AG09319 (cell line): ENCODE results near the gene CHD1L.
"Not testable (repeated sequence)": the region's sequence is repeated elsewhere in the genome, so short reads cannot be mapped to it uniquely, and the experiment has no call there.

Experiments used
- DNase-seq: peaks from one replicate; pipeline ENCODE4 v3.0.0-alpha.2; 2010; ENCODE audit warnings: low read depth; ENCODE audit errors: extremely low read depth
- CTCF ChIP-seq: IDR thresholded peaks from 2 replicates; pipeline ENCODE4 v1.5.1; 2011; ENCODE audit warnings: low read depth, mild to moderate bottlenecking, inconsistent platforms, low read length, moderate library complexity

Gene CHD1L

GRCh38 chr1:147281950-147282349, 39.5 kb downstream of the CHD1L start:
- no peak for DNase-seq
- TF ChIP-seq CTCF = no peak

GRCh38 chr1:147283011-147283410, 40.5 kb downstream of the CHD1L start:
- DNase-seq = no peak
- TF ChIP-seq CTCF = no peak

- DNase-seq = no peak
Observed at GRCh38 chr1:147287133-147287865, 44.8 kb downstream of the CHD1L start.

GRCh38 chr1:147292012-147292411, 49.5 kb downstream of the CHD1L start:
- DNase-seq = peak; percentile 23
- no peak for TF ChIP-seq CTCF

More at GRCh38 chr1:147287133-147287865, 44.8 kb downstream of the CHD1L start:
- no peak for TF ChIP-seq CTCF

GRCh38 chr1:147292631-147293251, 50.3 kb downstream of the CHD1L start:
- DNase-seq = peak; percentile 54
- TF ChIP-seq CTCF = no peak

- no peak for DNase-seq
Observed at GRCh38 chr1:147297438-147297837, 55.0 kb downstream of the CHD1L start.

GRCh38 chr1:147305803-147306202, 63.3 kb downstream of the CHD1L start:
- DNase-seq = not testable (repeated sequence)

More at GRCh38 chr1:147297438-147297837, 55.0 kb downstream of the CHD1L start:
- TF ChIP-seq CTCF = no peak
